KOPT-K1 (cell line): ENCODE results near the gene OR4D10.
"Not testable (repeated sequence)": the region's sequence is repeated elsewhere in the genome, so short reads cannot be mapped to it uniquely, and the experiment has no call there.

Experiments used
- H3K27ac ChIP-seq: fragments of 200-600 bp; sonication (generic); 2 replicates; pipeline ENCODE4 v1.5.1; 2016; ENCODE audit warnings: antibody characterized with exemption, mild to moderate bottlenecking, low read depth, low read length; ENCODE audit not compliant: poor library complexity, severe bottlenecking
- H3K36me3 ChIP-seq: fragments of 200-600 bp; sonication (generic); 2 replicates; pipeline ENCODE4 v1.5.1; 2017; ENCODE audit warnings: antibody characterized with exemption, mild to moderate bottlenecking, low read length, moderate library complexity; ENCODE audit not compliant: insufficient read depth
- H3K9me3 ChIP-seq: fragments of 200-600 bp; sonication (generic); 2 replicates; pipeline ENCODE4 v1.5.1; 2017; ENCODE audit warnings: antibody characterized with exemption, low read length, mild to moderate bottlenecking; ENCODE audit not compliant: insufficient read depth, poor library complexity, severe bottlenecking

Gene OR4D10

GRCh38 chr11:59473015-59473414 is at the start of gene OR4D10:
TSS of gene OR4D10 (plus strand) at chr11:59473315. CDS start at chr11:59477430, 4,115 bp downstream.
- H3K27ac ChIP-seq, result no peak within 1 kb of the TSS
- no peaks in the 10 kb centered on the region for H3K36me3 ChIP-seq
- no peaks in the 10 kb centered on the region for H3K9me3 ChIP-seq

GRCh38 chr11:59423835-59424234 is 49.3 kb upstream of the OR4D10 start:
- no peaks in the 10 kb centered on the region for H3K9me3 ChIP-seq
- no peak overlapping the region for H3K27ac ChIP-seq
- no peaks in the 10 kb centered on the region for H3K36me3 ChIP-seq

GRCh38 chr11:59425131-59425530 is 48.0 kb upstream of the OR4D10 start:
- Histone ChIP-seq H3K9me3 (no peaks in the 10 kb centered on the region), H3K27ac (no peak overlapping the region), H3K36me3 (no peaks in the 10 kb centered on the region)

- H3K36me3 ChIP-seq, result no peaks in the 10 kb centered on the region
- no peak within 1 kb of the TSS for H3K27ac ChIP-seq
Measured at GRCh38 chr11:59426361-59427067, 46.6 kb upstream of the OR4D10 start, which contains the start of gene OR5A2. TSS of gene OR5A2 (minus strand) at chr11:59426413. CDS start at chr11:59422953, 3,460 bp downstream.

DNA sequence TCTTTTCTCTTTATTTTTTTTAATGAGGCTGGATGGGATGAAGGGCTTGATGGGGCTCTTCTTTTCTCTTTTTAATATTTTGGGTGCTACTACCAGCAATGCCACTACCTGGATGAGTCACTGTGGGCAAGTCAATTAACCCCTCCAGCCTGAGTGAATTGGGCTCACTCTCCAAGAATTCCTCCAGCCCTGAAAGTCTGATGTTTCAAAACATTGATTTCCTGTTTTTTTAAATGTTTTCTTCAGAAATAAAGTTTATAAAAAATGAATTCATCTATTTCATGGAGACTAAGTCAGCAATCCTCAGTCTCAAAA is 46.1 kb upstream of the OR4D10 start:
- Histone ChIP-seq H3K9me3 (no peaks in the 10 kb centered on the region), H3K36me3 (no peaks in the 10 kb centered on the region), H3K27ac (no peak overlapping the region)

More at GRCh38 chr11:59426361-59427067, 46.6 kb upstream of the OR4D10 start, which contains the start of gene OR5A2:
- H3K9me3 ChIP-seq, result no peaks in the 10 kb centered on the region

DNA sequence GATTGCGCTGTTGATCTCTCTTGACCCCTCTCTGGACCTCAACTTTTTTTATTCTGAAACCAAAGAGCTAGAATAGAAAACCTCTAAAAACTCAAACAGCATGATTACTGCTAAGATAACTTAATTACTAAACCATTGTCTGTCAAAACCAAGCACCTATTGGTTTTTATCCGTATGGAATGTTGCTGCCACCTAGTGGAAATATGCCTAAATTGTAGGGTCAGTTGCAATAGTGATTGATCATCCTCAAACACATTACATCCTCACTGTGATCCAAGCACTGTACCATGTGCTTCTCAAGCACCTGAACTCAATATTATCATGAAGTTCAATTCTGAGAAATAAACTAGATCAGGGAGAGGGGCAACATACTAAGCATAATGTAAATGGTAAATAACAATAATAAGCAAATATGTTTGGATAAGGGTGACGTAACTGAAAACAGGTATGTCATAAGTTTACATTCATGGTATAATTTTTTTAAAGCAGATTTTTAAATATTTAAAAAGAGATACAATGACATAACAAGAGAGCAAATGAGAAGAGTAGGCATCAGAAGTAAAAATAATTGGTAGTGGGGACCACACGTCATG is 43.1 kb upstream of the OR4D10 start:
- Histone ChIP-seq H3K36me3 (no peaks in the 10 kb centered on the region), H3K27ac (no peak overlapping the region), H3K9me3 (no peaks in the 10 kb centered on the region)

- Histone ChIP-seq H3K9me3 (no peaks in the 10 kb centered on the region), H3K36me3 (no peaks in the 10 kb centered on the region), H3K27ac (no peak within 1 kb of the TSS)
Measured at GRCh38 chr11:59436169-59436568, 36.9 kb upstream of the OR4D10 start, which contains the start of gene OR5A1. TSS of gene OR5A1 (plus strand) at chr11:59436469. CDS start at chr11:59443169, 6,700 bp downstream.

DNA sequence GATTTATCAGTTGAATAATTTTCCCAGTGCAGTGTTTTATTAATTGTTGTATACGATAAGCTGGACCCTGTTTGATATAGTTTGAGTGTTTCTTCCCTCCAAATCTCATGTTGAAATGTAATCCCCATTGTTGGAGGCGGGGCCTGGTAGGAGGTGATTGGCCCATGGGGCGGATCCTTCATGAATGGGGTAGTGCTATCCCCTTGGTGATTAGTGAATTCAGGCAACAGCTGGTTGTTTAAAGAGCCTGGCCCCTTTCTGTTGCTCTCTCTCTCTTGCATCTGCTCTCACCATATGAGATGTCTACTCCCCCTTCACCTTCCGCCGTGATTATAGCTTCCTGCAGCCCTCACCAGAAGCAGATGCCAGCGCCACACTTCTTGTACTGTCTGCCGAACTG is 35.3 kb upstream of the OR4D10 start:
- H3K36me3 ChIP-seq, result no peaks in the 10 kb centered on the region
- H3K9me3 ChIP-seq, result no peaks in the 10 kb centered on the region
- no peak overlapping the region for H3K27ac ChIP-seq

GRCh38 chr11:59445624-59446023 is 27.5 kb upstream of the OR4D10 start:
- not testable (repeated sequence) for H3K27ac ChIP-seq, H3K36me3 ChIP-seq, H3K9me3 ChIP-seq

GRCh38 chr11:59448484-59448883 is 24.6 kb upstream of the OR4D10 start:
- no peaks in the 10 kb centered on the region for H3K36me3 ChIP-seq
- no peak overlapping the region for H3K27ac ChIP-seq
- H3K9me3 ChIP-seq, result peaks cover 8% of the 10 kb centered on the region

GRCh38 chr11:59456661-59457060 is 16.5 kb upstream of the OR4D10 start, which contains the start of gene OR4D6:
TSS of gene OR4D6 (plus strand) at chr11:59456961. CDS start at chr11:59456961, 0 bp downstream.
- Histone ChIP-seq H3K9me3 (no peaks in the 10 kb centered on the region), H3K36me3 (no peaks in the 10 kb centered on the region), H3K27ac (no peak within 1 kb of the TSS)

GRCh38 chr11:59459916-59460315 is 13.2 kb upstream of the OR4D10 start:
- Histone ChIP-seq H3K27ac (no peak overlapping the region), H3K36me3 (no peaks in the 10 kb centered on the region), H3K9me3 (no peaks in the 10 kb centered on the region)

GRCh38 chr11:59463190-59463641 is 9.9 kb upstream of the OR4D10 start:
- Histone ChIP-seq H3K9me3 (no peaks in the 10 kb centered on the region), H3K27ac (no peak overlapping the region), H3K36me3 (no peaks in the 10 kb centered on the region)

DNA sequence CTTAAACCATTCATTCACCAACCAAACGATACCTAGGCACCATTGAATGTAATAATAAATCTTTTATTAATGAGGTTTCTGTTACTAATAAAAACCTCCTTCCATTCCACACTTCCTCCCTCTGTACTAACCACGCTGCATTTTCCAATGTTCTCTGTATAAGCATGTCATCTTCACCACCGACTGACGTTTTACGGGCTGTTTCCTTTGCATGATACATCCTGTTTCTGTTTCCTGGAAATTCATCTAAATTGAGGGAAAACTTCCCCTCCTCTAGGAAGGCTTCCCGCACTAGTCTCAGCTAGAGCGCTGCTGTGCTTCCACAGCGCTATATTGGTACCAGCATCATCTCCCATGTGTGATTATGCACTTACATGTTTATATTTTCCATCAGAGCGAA is 2.1 kb downstream of the OR4D10 start:
- Histone ChIP-seq H3K27ac (no peak overlapping the region), H3K36me3 (no peaks in the 10 kb centered on the region), H3K9me3 (no peaks in the 10 kb centered on the region)

DNA sequence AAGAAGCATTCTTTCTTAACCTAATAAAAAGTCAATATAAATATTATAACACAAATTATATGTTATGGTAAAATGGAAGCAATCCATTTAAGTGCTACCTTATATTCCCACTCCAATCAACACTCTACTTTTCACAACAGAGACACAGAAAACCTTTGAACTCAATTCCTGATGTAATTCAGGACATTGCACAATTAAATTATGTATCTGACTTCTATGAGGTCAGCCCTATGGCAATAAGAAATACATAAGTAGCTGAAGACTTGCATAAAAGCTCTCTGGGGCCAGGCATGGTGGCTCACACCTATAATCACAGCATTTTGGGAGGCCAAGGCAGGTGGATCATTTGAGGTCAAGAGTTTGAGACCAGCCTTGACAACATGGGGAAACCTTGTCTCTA is 6.8 kb downstream of the OR4D10 start:
- no peaks in the 10 kb centered on the region for H3K9me3 ChIP-seq
- no peaks in the 10 kb centered on the region for H3K36me3 ChIP-seq
- no peak overlapping the region for H3K27ac ChIP-seq

GRCh38 chr11:59480359-59480758 is 7.2 kb downstream of the OR4D10 start:
- no peaks in the 10 kb centered on the region for H3K36me3 ChIP-seq
- H3K27ac ChIP-seq, result no peak overlapping the region
- no peaks in the 10 kb centered on the region for H3K9me3 ChIP-seq
